IMR-90 (cell line): ENCODE results near the gene UBASH3A. TPM values are rescaled to one million over a fixed set of nuclear protein-coding genes. Genes with fewer than 3 reads are reported as not detected.

Source experiments
- ATAC-seq: fragments of 200-7000 bp; cut with Tn5 transposase; 2 replicates; pipeline ENCODE4 v1.9.1; 2020; ENCODE audit warnings: low read depth, mild to moderate bottlenecking, moderate library complexity
- BruUV-seq: library from RNA; stranded (reverse); fragments of 400-500 nt; replicated peaks from 2 replicates; lab custom pipeline; 2021; lab: Mats Ljungman, UMichigan
- CTCF ChIA-PET: fragments of 300-600 bp; formaldehyde crosslinking; extraction: SDS; loops from one replicate; lab custom pipeline; 2021; ENCODE audit warnings: antibody characterized with exemption; lab: Yijun Ruan, JAX
- POLR2A ChIA-PET: fragments of 300-600 bp; sonication (Branson Sonifier 250); formaldehyde crosslinking; loops from one replicate; lab custom pipeline; 2022; ENCODE audit warnings: antibody characterized with exemption; ENCODE audit not compliant: unreplicated experiment; lab: Charles Lee
- DNase-seq: peaks from one replicate; pipeline ENCODE4 v3.0.0; 2013
- H2AFZ ChIP-seq: replicated peaks from 2 replicates; pipeline ENCODE3; 2013; ENCODE audit warnings: low read length, mild to moderate bottlenecking; ENCODE audit not compliant: poor library complexity
- H2AK5ac ChIP-seq: 2 replicates; pipeline ENCODE4 v1.6.1; 2013; ENCODE audit warnings: low read depth, low read length, inconsistent platforms
- H2AK9ac ChIP-seq: replicated peaks from 2 replicates; pipeline ENCODE3; 2013; ENCODE audit warnings: mild to moderate bottlenecking, low read depth, low read length, moderate library complexity; ENCODE audit not compliant: poor library complexity
- H2BK120ac ChIP-seq: 2 replicates; pipeline ENCODE4 v1.6.1; 2013; ENCODE audit warnings: low read depth, low read length, inconsistent platforms
- H2BK15ac ChIP-seq: 3 replicates; pipeline ENCODE4 v1.6.1; 2013; ENCODE audit warnings: low read depth, low read length, inconsistent platforms
- H2BK20ac ChIP-seq: 2 replicates; pipeline ENCODE4 v1.6.1; 2013; ENCODE audit warnings: low read depth, mild to moderate bottlenecking, inconsistent platforms, low read length, moderate library complexity
- H2BK5ac ChIP-seq: 2 replicates; pipeline ENCODE4 v1.6.1; 2013; ENCODE audit warnings: mild to moderate bottlenecking, low read depth, low read length, inconsistent platforms; ENCODE audit not compliant: poor library complexity, severe bottlenecking
- H3K14ac ChIP-seq: replicated peaks from 2 replicates; pipeline ENCODE4 v1.6.1; 2013; ENCODE audit warnings: low read depth, low read length, inconsistent platforms
- H3K18ac ChIP-seq: 2 replicates; pipeline ENCODE4 v1.6.1; 2013; ENCODE audit warnings: low read depth, low read length, control low read depth
- H3K23ac ChIP-seq: 2 replicates; pipeline ENCODE4 v1.6.1; 2013; ENCODE audit warnings: low read depth, low read length, inconsistent platforms
- H3K27ac ChIP-seq: 2 replicates; pipeline ENCODE4 v1.5.1; 2013; ENCODE audit warnings: mild to moderate bottlenecking, control low read depth, low read length; ENCODE audit not compliant: insufficient read depth
- H3K27me3 ChIP-seq: 2 replicates; pipeline ENCODE4 v1.6.1; 2013; ENCODE audit warnings: low read length; ENCODE audit not compliant: control insufficient read depth, insufficient read depth
- H3K36me3 ChIP-seq: 2 replicates; pipeline ENCODE4 v1.6.1; 2013; ENCODE audit warnings: low read length, mixed read lengths; ENCODE audit not compliant: control insufficient read depth, insufficient read depth
- H3K4ac ChIP-seq: 2 replicates; pipeline ENCODE4 v1.6.1; 2013; ENCODE audit warnings: low read depth, low read length, inconsistent platforms
- H3K4me1 ChIP-seq: 2 replicates; pipeline ENCODE4 v1.6.1; 2013; ENCODE audit warnings: low read length, mixed read lengths; ENCODE audit not compliant: control insufficient read depth, insufficient read depth
- H3K4me2 ChIP-seq: 2 replicates; pipeline ENCODE4 v1.6.1; 2013; ENCODE audit warnings: low read depth, mild to moderate bottlenecking, control low read depth, low read length, moderate library complexity
- H3K4me3 ChIP-seq: 2 replicates; pipeline ENCODE4 v1.5.1; 2013; ENCODE audit warnings: low read depth, mild to moderate bottlenecking, control low read depth, low read length, moderate library complexity; ENCODE audit not compliant: insufficient read depth
- H3K56ac ChIP-seq: 2 replicates; pipeline ENCODE4 v1.6.1; 2013; ENCODE audit warnings: low read length, inconsistent platforms; ENCODE audit not compliant: insufficient read depth; ENCODE audit errors: extremely low read depth
- H3K79me1 ChIP-seq, 2 experiments: 2 replicates each; pipeline ENCODE4 v1.6.1; 2013; ENCODE audit warnings: low read length in 2 of 2, inconsistent platforms in 1 of 2, low read depth in 1 of 2
- H3K9ac ChIP-seq: 2 replicates; pipeline ENCODE4 v1.6.1; 2013; ENCODE audit warnings: low read depth, low read length, control low read depth
- H3K9me1 ChIP-seq: 2 replicates; pipeline ENCODE4 v1.6.1; 2013; ENCODE audit warnings: low read length, inconsistent platforms; ENCODE audit not compliant: insufficient read depth
- H3K9me3 ChIP-seq: 2 replicates; pipeline ENCODE4 v1.6.1; 2013; ENCODE audit warnings: low read length; ENCODE audit not compliant: control insufficient read depth, insufficient read depth
- H4K20me1 ChIP-seq: 2 replicates; pipeline ENCODE4 v1.6.1; 2013; ENCODE audit warnings: low read length, inconsistent platforms; ENCODE audit not compliant: insufficient read depth
- H4K5ac ChIP-seq: 2 replicates; pipeline ENCODE4 v1.6.1; 2013; ENCODE audit warnings: mild to moderate bottlenecking, low read depth, low read length, control low read depth
- H4K8ac ChIP-seq, 2 experiments: 2 replicates each; pipeline ENCODE4 v1.6.1; 2013; ENCODE audit warnings: low read depth in 2 of 2, low read length in 2 of 2, control low read depth in 1 of 2, inconsistent platforms in 1 of 2
- H4K91ac ChIP-seq: 2 replicates; pipeline ENCODE4 v1.6.1; 2013; ENCODE audit warnings: low read depth, low read length, inconsistent platforms; ENCODE audit not compliant: insufficient read depth
- CEBPB ChIP-seq: IDR thresholded peaks from 2 replicates; pipeline ENCODE4 v1.6.1; 2012; ENCODE audit warnings: low read depth, low read length, improper control_type of control experiment
- CHD1 ChIP-seq: IDR thresholded peaks from 2 replicates; pipeline ENCODE4 v1.6.1; 2012; ENCODE audit warnings: low read depth, low read length, improper control_type of control experiment
- ELK1 ChIP-seq: fragments of 150-350 bp; IDR thresholded peaks from 2 replicates; pipeline ENCODE4 v1.6.1; 2016; ENCODE audit warnings: low read depth, mild to moderate bottlenecking, low read length, moderate library complexity, borderline replicate concordance
- FOS ChIP-seq: fragments of 150-350 bp; IDR thresholded peaks from 2 replicates; pipeline ENCODE4 v1.6.1; 2016; ENCODE audit warnings: low read depth, low read length
- MAFK ChIP-seq: IDR thresholded peaks from 2 replicates; pipeline ENCODE4 v1.6.1; 2012; ENCODE audit warnings: low read depth, low read length, improper control_type of control experiment
- MAZ ChIP-seq: IDR thresholded peaks from 2 replicates; pipeline ENCODE4 v1.6.1; 2012; ENCODE audit warnings: low read depth, mild to moderate bottlenecking, low read length, improper control_type of control experiment, moderate library complexity, borderline replicate concordance
- MXI1 ChIP-seq: IDR thresholded peaks from 2 replicates; pipeline ENCODE4 v1.6.1; 2012; ENCODE audit warnings: low read depth, mild to moderate bottlenecking, low read length, moderate library complexity, borderline replicate concordance
- NFE2L2 ChIP-seq: fragments of 150-350 bp; IDR thresholded peaks from 2 replicates; pipeline ENCODE4 v1.6.1; 2016; ENCODE audit warnings: low read depth, mild to moderate bottlenecking, low read length
- POLR2A ChIP-seq: IDR thresholded peaks from 2 replicates; pipeline ENCODE4 v1.6.1; 2012; ENCODE audit warnings: mild to moderate bottlenecking, low read depth, low read length
- RAD21 ChIP-seq: IDR thresholded peaks from 2 replicates; pipeline ENCODE4 v1.6.1; 2012; ENCODE audit warnings: low read length, improper control_type of control experiment
- RCOR1 ChIP-seq: IDR thresholded peaks from 2 replicates; pipeline ENCODE4 v1.6.1; 2012; ENCODE audit warnings: mild to moderate bottlenecking, low read length, improper control_type of control experiment; ENCODE audit not compliant: insufficient replicate concordance
- SMC3 ChIP-seq: fragments of 150-350 bp; IDR thresholded peaks from 2 replicates; pipeline ENCODE4 v1.6.1; 2016; ENCODE audit warnings: low read depth, mild to moderate bottlenecking, antibody characterized with exemption, low read length, moderate library complexity
- WGBS, 2 experiments: methylation state at CpG; one replicate each; pipeline versions ENCODE4 v1.1.5 to v1.1.7; 2013; ENCODE audit warnings: missing lambda C conversion rate in 2 of 2; ENCODE audit not compliant: insufficient read length in 1 of 2; ENCODE audit errors: extremely low coverage in 2 of 2; 5-methylcytosine and 5-hydroxymethylcytosine counted together
- dilution Hi-C: fragments of 300-500 bp; cut with HindIII; formaldehyde crosslinking; loops from one replicate; pipeline ENCODE4 v1.14.3; 2018; ENCODE audit warnings: low sequenced_read_pairs; ENCODE audit not compliant: unreplicated experiment
- in situ Hi-C: fragments of 300-500 bp; cut with MboI; formaldehyde crosslinking; loops from 3 replicates; pipeline ENCODE4 v1.14.3; 2019; ENCODE audit warnings: low sequenced_read_pairs, inconsistent platforms, mixed read lengths
- intact Hi-C: fragments of 100-400 bp; cut with micrococcal nuclease; formaldehyde crosslinking; loops from 2 replicates; pipeline ENCODE4 v1.10.0; 2022
- polyA plus RNA-seq, 3 experiments: library from polyadenylated mRNA; depleted of rRNA; stranded (reverse); fragments of >200 nt; gene quantifications; 2 replicates each; pipeline ENCODE4 v1.2.3, GENCODE V29; 2012; ENCODE audit warnings: low replicate concordance in 1 of 3
- total RNA-seq: library from RNA; depleted of rRNA; stranded (reverse); fragments of >200 nt; gene quantifications from 2 replicates; pipeline ENCODE4 v1.2.3, GENCODE V29; 2012
- TF ChIP-seq, protein P1 (sequence below): fragments of 150-350 bp; IDR thresholded peaks from 2 replicates; pipeline ENCODE4 v1.6.1; 2017; ENCODE audit warnings: mild to moderate bottlenecking, antibody characterized with exemption, low read length, low read depth
- TF ChIP-seq, protein P2 (sequence below): conservative IDR thresholded peaks from 2 replicates; pipeline ENCODE4 v1.5.1; 2012; ENCODE audit warnings: mild to moderate bottlenecking, low read depth, low read length, improper control_type of control experiment

The UBASH3A gene
- total and polyA plus RNA-seq, 2 of the 4 experiments (the other 2 are of a cell fraction): not detected

GRCh38 chr21:42495765-42496119, 92.0 kb downstream of the UBASH3A start:
- H4K5ac ChIP-seq: no peak overlapping the region
- POLR2A ChIA-PET: no interaction called here
- H2BK120ac ChIP-seq: no peak overlapping the region
- no CpG with 5 or more reads among the region's 18 CpGs for WGBS, 2 experiments
- H2AK9ac ChIP-seq: peak overlapping the region; percentile 10
- peak overlapping the region; percentile 62 for H3K4me2 ChIP-seq
- no peak overlapping the region for H4K91ac ChIP-seq
- no peaks in the 10 kb centered on the region for H3K4me1 ChIP-seq
- intact Hi-C loops (no loop called here), dilution Hi-C loops (no loop called here), in situ Hi-C loops (no loop called here)
- no peak overlapping the region for H3K23ac ChIP-seq
- H2BK5ac ChIP-seq: no peak overlapping the region
- H3K9ac ChIP-seq: no peak overlapping the region
- no peak overlapping the region for H3K14ac ChIP-seq
- ATAC-seq (no peak), DNase-seq (peak; percentile 16)
- H2AK5ac ChIP-seq: no peak overlapping the region
- BruUV-seq: no TSS peak
- no peaks in the 10 kb centered on the region for H3K9me3 ChIP-seq
- H4K8ac ChIP-seq: no peak overlapping the region
- CTCF ChIA-PET: interaction anchor here (0.5 kb wide), 1 partner anchor 320 kb away, joined by 4 read pairs; no protein-coding TSS in a partner anchor
- H2BK20ac ChIP-seq: no peak overlapping the region
- no peaks in the 10 kb centered on the region for H3K79me1 ChIP-seq
- no peak overlapping the region for H3K4ac ChIP-seq
- peaks cover 8% of the 10 kb centered on the region; the same call in 1 of the 2 replicates for H3K27me3 ChIP-seq
- H4K20me1 ChIP-seq: no peaks in the 10 kb centered on the region
- H3K18ac ChIP-seq: no peak overlapping the region
- no peak overlapping the region for H3K27ac ChIP-seq
- H2BK15ac ChIP-seq: no peak overlapping the region
- no peaks in the 10 kb centered on the region for H3K36me3 ChIP-seq
- 0 out of 2 replicates have a peak, but pooled peaks cover 4% of the 10 kb centered on the region for H3K9me1 ChIP-seq
- H3K56ac ChIP-seq: no peak overlapping the region
- TF ChIP-seq MXI1 (no peak), FOS (no peak), CHD1 (no peak), CEBPB (no peak), RCOR1 (no peak), POLR2A (no peak), MAFK (no peak), SMC3 (no peak), RAD21 (no peak), ELK1 (no peak), NFE2L2 (no peak), MAZ (no peak)
- TF ChIP-seq, protein P1, sequence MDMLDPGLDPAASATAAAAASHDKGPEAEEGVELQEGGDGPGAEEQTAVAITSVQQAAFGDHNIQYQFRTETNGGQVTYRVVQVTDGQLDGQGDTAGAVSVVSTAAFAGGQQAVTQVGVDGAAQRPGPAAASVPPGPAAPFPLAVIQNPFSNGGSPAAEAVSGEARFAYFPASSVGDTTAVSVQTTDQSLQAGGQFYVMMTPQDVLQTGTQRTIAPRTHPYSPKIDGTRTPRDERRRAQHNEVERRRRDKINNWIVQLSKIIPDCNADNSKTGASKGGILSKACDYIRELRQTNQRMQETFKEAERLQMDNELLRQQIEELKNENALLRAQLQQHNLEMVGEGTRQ: no peak
- TF ChIP-seq, protein P2, sequence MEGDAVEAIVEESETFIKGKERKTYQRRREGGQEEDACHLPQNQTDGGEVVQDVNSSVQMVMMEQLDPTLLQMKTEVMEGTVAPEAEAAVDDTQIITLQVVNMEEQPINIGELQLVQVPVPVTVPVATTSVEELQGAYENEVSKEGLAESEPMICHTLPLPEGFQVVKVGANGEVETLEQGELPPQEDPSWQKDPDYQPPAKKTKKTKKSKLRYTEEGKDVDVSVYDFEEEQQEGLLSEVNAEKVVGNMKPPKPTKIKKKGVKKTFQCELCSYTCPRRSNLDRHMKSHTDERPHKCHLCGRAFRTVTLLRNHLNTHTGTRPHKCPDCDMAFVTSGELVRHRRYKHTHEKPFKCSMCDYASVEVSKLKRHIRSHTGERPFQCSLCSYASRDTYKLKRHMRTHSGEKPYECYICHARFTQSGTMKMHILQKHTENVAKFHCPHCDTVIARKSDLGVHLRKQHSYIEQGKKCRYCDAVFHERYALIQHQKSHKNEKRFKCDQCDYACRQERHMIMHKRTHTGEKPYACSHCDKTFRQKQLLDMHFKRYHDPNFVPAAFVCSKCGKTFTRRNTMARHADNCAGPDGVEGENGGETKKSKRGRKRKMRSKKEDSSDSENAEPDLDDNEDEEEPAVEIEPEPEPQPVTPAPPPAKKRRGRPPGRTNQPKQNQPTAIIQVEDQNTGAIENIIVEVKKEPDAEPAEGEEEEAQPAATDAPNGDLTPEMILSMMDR: no peak
- H2AFZ ChIP-seq: peak overlapping the region; percentile 98
- peak overlapping the region; percentile 46 for H3K4me3 ChIP-seq
